ENCODE measurements around the gene NCOA6.

DNA sequence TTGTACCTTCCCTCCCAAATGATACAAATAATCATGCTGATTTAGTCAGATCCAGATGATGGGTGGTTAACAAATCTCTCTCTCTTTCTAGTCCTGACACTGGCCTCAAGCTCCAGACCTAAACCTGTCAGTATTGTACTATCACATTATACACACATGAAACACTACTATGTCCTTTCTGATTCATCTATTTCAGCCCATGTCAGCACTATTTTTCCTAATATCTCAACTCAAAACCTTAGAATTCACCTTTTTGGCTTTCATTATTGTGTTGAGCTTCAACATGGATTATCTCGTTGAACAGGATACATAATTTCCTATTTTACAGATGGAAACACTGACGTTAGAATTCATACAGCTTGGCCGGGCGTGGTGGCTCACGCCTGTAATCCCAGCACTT, 152.0 kb downstream of the NCOA6 start:
- TF ChIP-seq, protein P1, sequence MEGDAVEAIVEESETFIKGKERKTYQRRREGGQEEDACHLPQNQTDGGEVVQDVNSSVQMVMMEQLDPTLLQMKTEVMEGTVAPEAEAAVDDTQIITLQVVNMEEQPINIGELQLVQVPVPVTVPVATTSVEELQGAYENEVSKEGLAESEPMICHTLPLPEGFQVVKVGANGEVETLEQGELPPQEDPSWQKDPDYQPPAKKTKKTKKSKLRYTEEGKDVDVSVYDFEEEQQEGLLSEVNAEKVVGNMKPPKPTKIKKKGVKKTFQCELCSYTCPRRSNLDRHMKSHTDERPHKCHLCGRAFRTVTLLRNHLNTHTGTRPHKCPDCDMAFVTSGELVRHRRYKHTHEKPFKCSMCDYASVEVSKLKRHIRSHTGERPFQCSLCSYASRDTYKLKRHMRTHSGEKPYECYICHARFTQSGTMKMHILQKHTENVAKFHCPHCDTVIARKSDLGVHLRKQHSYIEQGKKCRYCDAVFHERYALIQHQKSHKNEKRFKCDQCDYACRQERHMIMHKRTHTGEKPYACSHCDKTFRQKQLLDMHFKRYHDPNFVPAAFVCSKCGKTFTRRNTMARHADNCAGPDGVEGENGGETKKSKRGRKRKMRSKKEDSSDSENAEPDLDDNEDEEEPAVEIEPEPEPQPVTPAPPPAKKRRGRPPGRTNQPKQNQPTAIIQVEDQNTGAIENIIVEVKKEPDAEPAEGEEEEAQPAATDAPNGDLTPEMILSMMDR (IDR thresholded peaks at IDR 0.05; ENCODE audit: low read length), result no peak
- no peak for TF ChIP-seq EZH2 (IDR thresholded peaks at IDR 0.05; ENCODE audit: borderline replicate concordance, low read length)
